ENCODE measurements around the gene TRIP11. TPM values are rescaled to one million over a fixed set of nuclear protein-coding genes. Genes with fewer than 3 reads are reported as not detected.

The TRIP11 gene
- total RNA-seq, 1 experiment from 2014 or later, result 31.6 TPM

- no peak overlapping the region for H2AFZ ChIP-seq (ENCODE audit: low read length)
- no peaks in the 10 kb centered on the region for H3K79me2 ChIP-seq (ENCODE audit: low read length)
- no peaks in the 10 kb centered on the region for H3K9me3 ChIP-seq (ENCODE audit: low read length)
- H3K4me3 ChIP-seq (ENCODE audit: low read length), result no peak overlapping the region
- H3K4me2 ChIP-seq (ENCODE audit: low read depth, low read length, poor library complexity, severe bottlenecking), result no peak overlapping the region
- H4K20me1 ChIP-seq (ENCODE audit: insufficient read depth, low read depth, low read length), result no peaks in the 10 kb centered on the region
- H3K4me1 ChIP-seq (ENCODE audit: low read length), result peaks cover 5% of the 10 kb centered on the region
- no peak overlapping the region for H3K27ac ChIP-seq (ENCODE audit: low read length)
- DNase-seq, result no peak
- H3K36me3 ChIP-seq (ENCODE audit: insufficient read depth, low read length), result no peaks in the 10 kb centered on the region
- no peak overlapping the region for H3K9ac ChIP-seq (ENCODE audit: low read length)
- H3K27me3 ChIP-seq (ENCODE audit: low read length), result no peaks in the 10 kb centered on the region
- no peaks in the 10 kb centered on the region for H3K9me2 ChIP-seq (replicated peaks; ENCODE audit: insufficient read depth, low read length)
Observed at GRCh38 chr14:91961297-91962220, 78.3 kb downstream of the TRIP11 start.

- Histone ChIP-seq H3K4me2 (ENCODE audit: low read depth, low read length, poor library complexity, severe bottlenecking) (no peak overlapping the region), H3K27ac (ENCODE audit: low read length) (no peak overlapping the region), H2AFZ (ENCODE audit: low read length) (no peak overlapping the region), H3K79me2 (ENCODE audit: low read length) (no peaks in the 10 kb centered on the region), H4K20me1 (ENCODE audit: insufficient read depth, low read depth, low read length) (no peaks in the 10 kb centered on the region), H3K9me3 (ENCODE audit: low read length) (no peaks in the 10 kb centered on the region), H3K9ac (ENCODE audit: low read length) (no peak overlapping the region), H3K4me1 (ENCODE audit: low read length) (peaks cover 8% of the 10 kb centered on the region), H3K9me2 (replicated peaks; ENCODE audit: insufficient read depth, low read length) (no peaks in the 10 kb centered on the region), H3K4me3 (ENCODE audit: low read length) (no peak overlapping the region), H3K36me3 (ENCODE audit: insufficient read depth, low read length) (no peaks in the 10 kb centered on the region), H3K27me3 (ENCODE audit: low read length) (no peaks in the 10 kb centered on the region)
- DNase-seq, result no peak
Observed at GRCh38 chr14:91957876-91958313, 82.0 kb downstream of the TRIP11 start.

- no peaks in the 10 kb centered on the region for H3K9me2 ChIP-seq (replicated peaks; ENCODE audit: insufficient read depth, low read length)
- H3K27ac ChIP-seq (ENCODE audit: low read length), result no peak overlapping the region
- H3K4me3 ChIP-seq (ENCODE audit: low read length), result no peak overlapping the region
- no peak overlapping the region for H2AFZ ChIP-seq (ENCODE audit: low read length)
- no peak overlapping the region for H3K9ac ChIP-seq (ENCODE audit: low read length)
- H3K36me3 ChIP-seq (ENCODE audit: insufficient read depth, low read length), result no peaks in the 10 kb centered on the region
- no peaks in the 10 kb centered on the region for H3K79me2 ChIP-seq (ENCODE audit: low read length)
- H3K9me3 ChIP-seq (ENCODE audit: low read length), result no peaks in the 10 kb centered on the region
- no peaks in the 10 kb centered on the region for H3K27me3 ChIP-seq (ENCODE audit: low read length)
- no peak for DNase-seq
- H4K20me1 ChIP-seq (ENCODE audit: insufficient read depth, low read depth, low read length), result no peaks in the 10 kb centered on the region
- H3K4me2 ChIP-seq (ENCODE audit: low read depth, low read length, poor library complexity, severe bottlenecking), result no peak overlapping the region
- peaks cover 8% of the 10 kb centered on the region for H3K4me1 ChIP-seq (ENCODE audit: low read length)
Observed at GRCh38 chr14:91956616-91957015, 83.2 kb downstream of the TRIP11 start.

GRCh38 chr14:91955168-91955567 lies 84.7 kb downstream of the TRIP11 start:
- Histone ChIP-seq H3K9me2 (replicated peaks; ENCODE audit: insufficient read depth, low read length) (no peaks in the 10 kb centered on the region), H3K9me3 (ENCODE audit: low read length) (no peaks in the 10 kb centered on the region), H3K27me3 (ENCODE audit: low read length) (no peaks in the 10 kb centered on the region), H3K4me1 (ENCODE audit: low read length) (peaks cover 8% of the 10 kb centered on the region), H3K79me2 (ENCODE audit: low read length) (no peaks in the 10 kb centered on the region), H3K36me3 (ENCODE audit: insufficient read depth, low read length) (no peaks in the 10 kb centered on the region), H3K9ac (ENCODE audit: low read length) (no peak overlapping the region), H2AFZ (ENCODE audit: low read length) (no peak overlapping the region), H3K27ac (ENCODE audit: low read length) (no peak overlapping the region), H3K4me3 (ENCODE audit: low read length) (no peak overlapping the region), H4K20me1 (ENCODE audit: insufficient read depth, low read depth, low read length) (no peaks in the 10 kb centered on the region), H3K4me2 (ENCODE audit: low read depth, low read length, poor library complexity, severe bottlenecking) (no peak overlapping the region)
- no peak for DNase-seq

- DNase-seq, result no peak
- H3K36me3 ChIP-seq (ENCODE audit: insufficient read depth, low read length), result no peaks in the 10 kb centered on the region
- no peak overlapping the region for H3K4me3 ChIP-seq (ENCODE audit: low read length)
- H3K27me3 ChIP-seq (ENCODE audit: low read length), result no peaks in the 10 kb centered on the region
- no peak overlapping the region for H2AFZ ChIP-seq (ENCODE audit: low read length)
- no peak overlapping the region for H3K27ac ChIP-seq (ENCODE audit: low read length)
- no peaks in the 10 kb centered on the region for H3K79me2 ChIP-seq (ENCODE audit: low read length)
- peaks cover 8% of the 10 kb centered on the region for H3K4me1 ChIP-seq (ENCODE audit: low read length)
- no peaks in the 10 kb centered on the region for H4K20me1 ChIP-seq (ENCODE audit: insufficient read depth, low read depth, low read length)
- H3K9me2 ChIP-seq (replicated peaks; ENCODE audit: insufficient read depth, low read length), result no peaks in the 10 kb centered on the region
- H3K4me2 ChIP-seq (ENCODE audit: low read depth, low read length, poor library complexity, severe bottlenecking), result no peak overlapping the region
- no peaks in the 10 kb centered on the region for H3K9me3 ChIP-seq (ENCODE audit: low read length)
- H3K9ac ChIP-seq (ENCODE audit: low read length), result no peak overlapping the region
Observed at GRCh38 chr14:91953170-91953985, 86.5 kb downstream of the TRIP11 start.

GRCh38 chr14:91947475-91948184 lies 92.2 kb downstream of the TRIP11 start, which contains the start of gene FBLN5:
FBLN5 (minus strand) TSS chr14:91947694; CDS start chr14:91947229, 465 bp downstream.
- Histone ChIP-seq H3K36me3 (ENCODE audit: insufficient read depth, low read length) (no peaks in the 10 kb centered on the region), H3K79me2 (ENCODE audit: low read length) (no peaks in the 10 kb centered on the region), H3K27me3 (ENCODE audit: low read length) (no peaks in the 10 kb centered on the region), H3K9ac (ENCODE audit: low read length) (no peak within 1 kb of the TSS), H3K4me3 (ENCODE audit: low read length) (no peak within 1 kb of the TSS), H2AFZ (ENCODE audit: low read length) (no peak within 1 kb of the TSS), H3K9me3 (ENCODE audit: low read length) (no peaks in the 10 kb centered on the region), H3K9me2 (replicated peaks; ENCODE audit: insufficient read depth, low read length) (no peaks in the 10 kb centered on the region), H3K27ac (ENCODE audit: low read length) (no peak within 1 kb of the TSS), H4K20me1 (ENCODE audit: insufficient read depth, low read depth, low read length) (no peaks in the 10 kb centered on the region), H3K4me1 (ENCODE audit: low read length) (no peaks in the 10 kb centered on the region), H3K4me2 (ENCODE audit: low read depth, low read length, poor library complexity, severe bottlenecking) (no peak within 1 kb of the TSS)
- DNase-seq, result no peak

- H3K9me3 ChIP-seq (ENCODE audit: low read length), result no peaks in the 10 kb centered on the region
- no peak overlapping the region for H3K27ac ChIP-seq (ENCODE audit: low read length)
- H3K36me3 ChIP-seq (ENCODE audit: insufficient read depth, low read length), result no peaks in the 10 kb centered on the region
- no peak overlapping the region for H3K4me3 ChIP-seq (ENCODE audit: low read length)
- no peaks in the 10 kb centered on the region for H3K79me2 ChIP-seq (ENCODE audit: low read length)
- no peak overlapping the region for H2AFZ ChIP-seq (ENCODE audit: low read length)
- no peak overlapping the region for H3K9ac ChIP-seq (ENCODE audit: low read length)
- no peaks in the 10 kb centered on the region for H3K27me3 ChIP-seq (ENCODE audit: low read length)
- H3K4me1 ChIP-seq (ENCODE audit: low read length), result no peaks in the 10 kb centered on the region
- no peaks in the 10 kb centered on the region for H3K9me2 ChIP-seq (replicated peaks; ENCODE audit: insufficient read depth, low read length)
- no peak for DNase-seq
- no peak overlapping the region for H3K4me2 ChIP-seq (ENCODE audit: low read depth, low read length, poor library complexity, severe bottlenecking)
- H4K20me1 ChIP-seq (ENCODE audit: insufficient read depth, low read depth, low read length), result no peaks in the 10 kb centered on the region
Observed at GRCh38 chr14:91946622-91947474, 93.0 kb downstream of the TRIP11 start.

Measured in Karpas-422 (cell line).